Hepatocyte (in vitro differentiated cells): ENCODE data around the gene EHBP1L1. TPM values are rescaled to one million over a fixed set of nuclear protein-coding genes. Genes with fewer than 3 reads are reported as not detected.

Experiments
- DNase-seq: peaks from one replicate; pipeline ENCODE4 v3.0.0-alpha.2; 2016; ENCODE audit warnings: low spot score
- H2AFZ ChIP-seq: fragments of 200-600 bp; sonication (generic); 2 replicates; pipeline ENCODE4 v1.6.0; 2016; ENCODE audit warnings: antibody characterized with exemption, mild to moderate bottlenecking
- H3K27ac ChIP-seq: fragments of 200-600 bp; sonication (generic); 2 replicates; pipeline ENCODE4 v1.5.1; 2016; ENCODE audit warnings: mild to moderate bottlenecking
- H3K27me3 ChIP-seq: fragments of 200-600 bp; sonication (generic); 2 replicates; pipeline ENCODE4 v1.6.1; 2016
- H3K36me3 ChIP-seq: fragments of 200-600 bp; sonication (generic); replicated peaks from 2 replicates; pipeline ENCODE4 v1.5.1; 2016; ENCODE audit warnings: low read depth; ENCODE audit not compliant: insufficient read depth
- H3K4me1 ChIP-seq: fragments of 200-600 bp; sonication (generic); 2 replicates; pipeline ENCODE4 v1.5.1; 2016; ENCODE audit warnings: mild to moderate bottlenecking, moderate library complexity; ENCODE audit not compliant: insufficient read depth
- H3K4me2 ChIP-seq: fragments of 200-600 bp; sonication (generic); 2 replicates; pipeline ENCODE4 v1.6.0; 2016
- H3K4me3 ChIP-seq: fragments of 200-600 bp; sonication (generic); 2 replicates; pipeline ENCODE4 v1.5.1; 2016; ENCODE audit warnings: mild to moderate bottlenecking
- H3K79me2 ChIP-seq: fragments of 200-600 bp; sonication (generic); 2 replicates; pipeline ENCODE4 v1.6.0; 2017; ENCODE audit warnings: mild to moderate bottlenecking
- H3K9me2 ChIP-seq: fragments of 200-600 bp; sonication (generic); replicated peaks from 2 replicates; pipeline ENCODE4 v1.6.0; 2017; ENCODE audit warnings: mild to moderate bottlenecking; ENCODE audit not compliant: insufficient read depth
- H3K9me3 ChIP-seq: fragments of 200-600 bp; sonication (generic); 2 replicates; pipeline ENCODE4 v1.5.1; 2016; ENCODE audit warnings: low read depth, mild to moderate bottlenecking
- H4K20me1 ChIP-seq: fragments of 200-600 bp; sonication (generic); 2 replicates; pipeline ENCODE4 v1.6.0; 2016; ENCODE audit warnings: mild to moderate bottlenecking; ENCODE audit not compliant: insufficient read depth, poor library complexity, severe bottlenecking
- CTCF ChIP-seq: fragments of 200-600 bp; sonication (generic); IDR thresholded peaks from 2 replicates; pipeline ENCODE4 v1.5.1; 2016; ENCODE audit warnings: antibody characterized with exemption, mild to moderate bottlenecking; ENCODE audit not compliant: poor library complexity
- EZH2 ChIP-seq: fragments of 200-600 bp; sonication (generic); IDR thresholded peaks from 2 replicates; pipeline ENCODE4 v1.6.1; 2016; ENCODE audit warnings: antibody characterized with exemption, mild to moderate bottlenecking, borderline replicate concordance
- EZH2phosphoT487 ChIP-seq: fragments of 200-600 bp; sonication (generic); IDR thresholded peaks from one replicate; pipeline ENCODE4 v1.6.1; 2018; ENCODE audit warnings: antibody characterized with exemption, mild to moderate bottlenecking, low read depth, moderate library complexity; ENCODE audit not compliant: unreplicated experiment, severe bottlenecking
- WGBS: methylation state at CpG from one replicate; pipeline ENCODE4 v1.1.6; 2016; ENCODE audit warnings: low lambda C conversion rate; ENCODE audit errors: missing lambda C conversion rate; 5-methylcytosine and 5-hydroxymethylcytosine counted together
- polyA plus RNA-seq: library from polyadenylated mRNA; unstranded; fragments of >200 nt; fragmentation: Nextera tagmentation; extraction: Ambion mirVana; gene quantifications from 2 replicates; pipeline ENCODE4 v1.2.1, GENCODE V29; 2016
- total RNA-seq: library from RNA; depleted of rRNA; stranded (reverse); fragments of >200 nt; gene quantifications from 2 replicates; pipeline ENCODE4 v1.2.3, GENCODE V29; 2014

EHBP1L1 gene
- total and polyA plus RNA-seq, 2 experiments from 2014 or later = 12.5 to 20.9 TPM

GRCh38 chr11:65585396-65586246, 9.8 kb downstream of the EHBP1L1 start:
- no peak for TF ChIP-seq CTCF
- no peak for TF ChIP-seq EZH2
- no peak for TF ChIP-seq EZH2phosphoT487
- Histone ChIP-seq H3K4me2 (no peak overlapping the region), H3K9me3 (no peaks in the 10 kb centered on the region), H4K20me1 (no peaks in the 10 kb centered on the region), H3K79me2 (no peaks in the 10 kb centered on the region), H2AFZ (no peak overlapping the region), H3K9me2 (no peaks in the 10 kb centered on the region), H3K4me1 (no peaks in the 10 kb centered on the region), H3K27me3 (peaks cover 20% of the 10 kb centered on the region), H3K36me3 (no peaks in the 10 kb centered on the region), H3K4me3 (no peak overlapping the region), H3K27ac (no peak overlapping the region)
- WGBS = 79% methylated on average over 28 of the region's 51 CpGs
- DNase-seq = no peak

- Histone ChIP-seq H3K9me3 (no peaks in the 10 kb centered on the region), H3K9me2 (no peaks in the 10 kb centered on the region), H3K27ac (no peak overlapping the region), H3K4me2 (no peak overlapping the region), H3K36me3 (no peaks in the 10 kb centered on the region), H4K20me1 (no peaks in the 10 kb centered on the region), H3K27me3 (peaks cover 20% of the 10 kb centered on the region), H2AFZ (no peak overlapping the region), H3K79me2 (no peaks in the 10 kb centered on the region), H3K4me1 (no peaks in the 10 kb centered on the region), H3K4me3 (no peak overlapping the region)
- 88% methylated on average over 4 of the region's 4 CpGs for WGBS
- DNase-seq = no peak
- TF ChIP-seq EZH2 (no peak), CTCF (no peak), EZH2phosphoT487 (no peak)
Observed at GRCh38 chr11:65586247-65586630, 10.4 kb downstream of the EHBP1L1 start.

GRCh38 chr11:65586676-65587075, 10.8 kb downstream of the EHBP1L1 start:
- Histone ChIP-seq H3K79me2 (no peaks in the 10 kb centered on the region), H3K4me1 (peaks cover under 1% of the 10 kb centered on the region), H2AFZ (no peak overlapping the region), H3K27ac (no peak overlapping the region), H3K9me2 (no peaks in the 10 kb centered on the region), H3K27me3 (peaks cover 20% of the 10 kb centered on the region), H3K4me3 (no peak overlapping the region), H3K36me3 (no peaks in the 10 kb centered on the region), H3K9me3 (no peaks in the 10 kb centered on the region), H4K20me1 (no peaks in the 10 kb centered on the region), H3K4me2 (no peak overlapping the region)
- no peak for DNase-seq
- no peak for TF ChIP-seq EZH2
- no peak for TF ChIP-seq EZH2phosphoT487
- no peak for TF ChIP-seq CTCF
- WGBS = 60% methylated on average over 2 of the region's 2 CpGs
